Measurements from ENCODE around the gene SAMD4A.

DNA sequence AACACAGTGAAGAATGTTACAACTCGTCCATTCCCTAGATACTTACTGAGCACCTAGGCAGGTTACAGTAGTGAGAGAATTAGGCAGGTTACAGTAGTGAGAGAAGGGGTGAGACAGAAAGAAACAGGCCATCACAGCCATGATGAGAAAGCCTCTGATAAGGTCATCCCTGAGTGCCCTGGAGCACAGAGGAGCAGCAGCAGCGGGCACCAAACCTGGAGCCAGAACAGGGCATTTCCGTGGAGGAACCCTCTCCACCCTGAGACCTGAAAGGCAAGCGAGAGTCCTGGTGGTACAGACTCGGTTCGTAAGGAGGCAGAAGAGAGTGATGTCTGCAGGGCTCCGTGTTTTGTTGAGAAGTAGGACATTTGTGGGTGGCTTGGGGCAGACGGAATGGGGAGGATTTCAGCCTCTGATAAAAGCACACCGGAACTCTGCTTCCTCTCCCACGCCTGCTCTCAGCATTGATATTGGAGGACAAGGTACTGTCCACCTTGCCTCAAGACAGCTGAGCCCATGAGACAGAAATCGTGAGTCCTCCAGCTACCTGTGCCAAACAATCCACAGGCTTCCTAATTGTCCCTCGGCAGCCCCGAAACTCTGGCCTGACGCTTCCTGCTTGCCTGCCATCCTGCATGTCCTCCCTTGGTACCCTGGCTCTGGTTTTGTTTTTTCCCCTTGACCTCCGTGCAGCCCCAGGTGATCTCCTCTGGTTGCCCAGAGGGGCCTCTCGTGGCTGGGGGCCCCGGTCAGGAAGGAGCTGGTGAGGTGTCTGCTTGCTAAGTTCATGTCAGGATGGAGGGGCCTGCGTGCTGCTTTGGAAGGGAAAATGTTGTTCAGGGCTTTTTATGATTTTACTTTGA lies 199.6 kb downstream of the SAMD4A start:
- TF ChIP-seq EZH2 (IDR thresholded peaks at IDR 0.05; ENCODE audit: insufficient read depth, poor library complexity, severe bottlenecking): no peak
- no peak for TF ChIP-seq EZH2phosphoT487 (IDR thresholded peaks at IDR 0.05; ENCODE audit: insufficient read depth, low read depth)
